ENCODE data around the gene IGF2.
A peak's percentile ranks its signal among the peaks of the same experiment; 100 is the strongest.
"Not testable (repeated sequence)": the region's sequence is repeated elsewhere in the genome, so short reads cannot be mapped to it uniquely, and the experiment has no call there.

Gene IGF2

GRCh38 chr11:2139123-2139521 lies at the start of gene IGF2:
Gene IGF2 (minus strand): TSS chr11:2139389. CDS start chr11:2135523, 3,866 bp downstream.
- DNase-seq: peak in 1 of 2 experiments; percentile 50

GRCh38 chr11:2188745-2189144 lies 49.6 kb upstream of the IGF2 start:
- no peak for DNase-seq

GRCh38 chr11:2187280-2187707 lies 48.1 kb upstream of the IGF2 start:
- no peak for DNase-seq

GRCh38 chr11:2186669-2187279 lies 47.6 kb upstream of the IGF2 start:
- peak; percentile 93 to 97 for DNase-seq

- no peak for DNase-seq
These were observed 46.3 kb upstream of the IGF2 start for GRCh38 chr11:2185324-2186085.

- DNase-seq: no peak
These were observed 43.7 kb upstream of the IGF2 start for GRCh38 chr11:2182692-2183474.

GRCh38 chr11:2182075-2182474 lies 42.9 kb upstream of the IGF2 start:
- no peak for DNase-seq

- DNase-seq: no peak
These were observed 41.7 kb upstream of the IGF2 start for GRCh38 chr11:2180789-2181370.

GRCh38 chr11:2180347-2180746 lies 41.2 kb upstream of the IGF2 start:
- DNase-seq: no peak

- no peak for DNase-seq
These were observed 40.3 kb upstream of the IGF2 start for GRCh38 chr11:2179516-2179915.

GRCh38 chr11:2178906-2179494 lies 39.8 kb upstream of the IGF2 start:
- no peak for DNase-seq

- not testable (repeated sequence) for DNase-seq
These were observed 39.0 kb upstream of the IGF2 start for GRCh38 chr11:2178055-2178773.

GRCh38 chr11:2177076-2177475 lies 37.9 kb upstream of the IGF2 start:
- DNase-seq: no peak

- no peak for DNase-seq
These were observed 37.3 kb upstream of the IGF2 start for GRCh38 chr11:2176389-2176900.

- DNase-seq: no peak
These were observed 36.5 kb upstream of the IGF2 start for GRCh38 chr11:2175659-2176058.

GRCh38 chr11:2174361-2174760 lies 35.2 kb upstream of the IGF2 start:
- no peak for DNase-seq

- no peak for DNase-seq
These were observed 34.6 kb upstream of the IGF2 start for GRCh38 chr11:2173761-2174160.

GRCh38 chr11:2173150-2173693 lies 34.0 kb upstream of the IGF2 start:
- DNase-seq: no peak

- no peak for DNase-seq
These were observed 33.5 kb upstream of the IGF2 start for GRCh38 chr11:2172676-2173075.

GRCh38 chr11:2171591-2172003 lies 32.4 kb upstream of the IGF2 start, which contains the start of gene TH:
Gene TH (minus strand): TSS chr11:2171815. CDS start chr11:2171786, 29 bp downstream.
- DNase-seq: no peak

Measured in NCI-H526 (cell line).